Measurements from ENCODE around the gene NFATC2. TPM values are rescaled to one million over a fixed set of nuclear protein-coding genes. Genes with fewer than 3 reads are reported as not detected.

The NFATC2 gene
- total RNA-seq, 1 experiment from 2014 or later, result 0.61 TPM

DNA sequence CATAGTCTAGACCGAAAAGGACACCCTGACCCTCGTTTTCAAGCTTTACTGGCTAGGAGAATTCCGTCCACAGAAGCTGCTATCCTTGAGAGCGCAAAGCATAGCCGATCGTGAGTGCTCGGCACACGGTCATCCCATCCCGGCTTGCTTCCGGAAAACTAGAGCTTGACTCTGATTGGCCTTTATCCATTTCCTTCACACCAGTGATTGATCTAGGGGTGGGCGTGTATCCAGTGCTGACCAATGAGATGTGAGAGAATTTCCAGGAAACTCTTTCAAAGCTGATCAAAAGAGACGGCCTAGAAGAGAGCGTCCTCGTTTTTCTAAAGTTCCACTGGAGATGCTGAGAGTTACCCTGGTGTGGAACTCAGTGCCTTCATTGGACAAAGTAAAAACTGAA lies 41.0 kb upstream of the NFATC2 start:
- no peak for DNase-seq
- H3K18ac ChIP-seq (ENCODE audit: insufficient read length, low read depth, low read length), result no peak overlapping the region
- no peak overlapping the region for H4K5ac ChIP-seq (ENCODE audit: insufficient read length, low read depth, low read length)
- Mint-ChIP-seq H3K4me3 (no peak overlapping the region), H3K27me3 (ENCODE audit: low read depth) (peaks cover 18% of the 10 kb centered on the region), H3K27ac (no peak overlapping the region), H3K4me1 (no peaks in the 10 kb centered on the region), H3K9me3 (no peaks in the 10 kb centered on the region), H3K36me3 (ENCODE audit: insufficient read depth in 1 of 3, low read depth in 3 of 3) (no peaks in the 10 kb centered on the region)
- no peak overlapping the region for H4K91ac ChIP-seq (ENCODE audit: insufficient read length, low read depth, low read length)
- H2BK12ac ChIP-seq (ENCODE audit: insufficient read length, low read depth, low read length), result no peak overlapping the region
- no CpG with 5 or more reads among the region's 14 CpGs for WGBS (ENCODE audit: extremely low coverage, insufficient read length, low lambda C conversion rate)
- no peak overlapping the region for H3K9ac ChIP-seq (ENCODE audit: extremely low read depth, insufficient read length, low read length)
- no peak overlapping the region for H3K56ac ChIP-seq (ENCODE audit: insufficient read length, low read depth, low read length)
- no peaks in the 10 kb centered on the region for H3K79me1 ChIP-seq (ENCODE audit: insufficient read depth, low read depth, low read length, poor library complexity, severe bottlenecking)
- no peak overlapping the region for H4K8ac ChIP-seq (replicated peaks; ENCODE audit: insufficient read length, low read depth, low read length)
- H3K4me1 ChIP-seq (ENCODE audit: insufficient read depth, low read length), result no peaks in the 10 kb centered on the region
- no peaks in the 10 kb centered on the region for H3K27me3 ChIP-seq (ENCODE audit: insufficient read depth, low read length)
- H3K4me2 ChIP-seq (ENCODE audit: insufficient read depth, insufficient read length, low read length), result no peak overlapping the region
- H3K23me2 ChIP-seq (ENCODE audit: insufficient read length, low read depth, low read length, poor library complexity, severe bottlenecking), result no peaks in the 10 kb centered on the region
- no peak overlapping the region for H2AFZ ChIP-seq (ENCODE audit: low read length)
- no peak overlapping the region for H2BK15ac ChIP-seq (ENCODE audit: low read depth, low read length)
- no peaks in the 10 kb centered on the region for H4K20me1 ChIP-seq (ENCODE audit: control insufficient read depth, insufficient read depth, insufficient read length)
- H3K23ac ChIP-seq (ENCODE audit: insufficient read length, low read depth, low read length), result no peak overlapping the region
- no peaks in the 10 kb centered on the region for H3K9me3 ChIP-seq (ENCODE audit: control insufficient read depth, low read depth, low read length)
- H2AK5ac ChIP-seq (ENCODE audit: insufficient read length, low read length), result no peak overlapping the region
- no peak overlapping the region for H2BK120ac ChIP-seq (ENCODE audit: low read depth, low read length, poor library complexity, severe bottlenecking)
- TF ChIP-seq, protein P1, sequence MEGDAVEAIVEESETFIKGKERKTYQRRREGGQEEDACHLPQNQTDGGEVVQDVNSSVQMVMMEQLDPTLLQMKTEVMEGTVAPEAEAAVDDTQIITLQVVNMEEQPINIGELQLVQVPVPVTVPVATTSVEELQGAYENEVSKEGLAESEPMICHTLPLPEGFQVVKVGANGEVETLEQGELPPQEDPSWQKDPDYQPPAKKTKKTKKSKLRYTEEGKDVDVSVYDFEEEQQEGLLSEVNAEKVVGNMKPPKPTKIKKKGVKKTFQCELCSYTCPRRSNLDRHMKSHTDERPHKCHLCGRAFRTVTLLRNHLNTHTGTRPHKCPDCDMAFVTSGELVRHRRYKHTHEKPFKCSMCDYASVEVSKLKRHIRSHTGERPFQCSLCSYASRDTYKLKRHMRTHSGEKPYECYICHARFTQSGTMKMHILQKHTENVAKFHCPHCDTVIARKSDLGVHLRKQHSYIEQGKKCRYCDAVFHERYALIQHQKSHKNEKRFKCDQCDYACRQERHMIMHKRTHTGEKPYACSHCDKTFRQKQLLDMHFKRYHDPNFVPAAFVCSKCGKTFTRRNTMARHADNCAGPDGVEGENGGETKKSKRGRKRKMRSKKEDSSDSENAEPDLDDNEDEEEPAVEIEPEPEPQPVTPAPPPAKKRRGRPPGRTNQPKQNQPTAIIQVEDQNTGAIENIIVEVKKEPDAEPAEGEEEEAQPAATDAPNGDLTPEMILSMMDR (conservative IDR thresholded peaks at IDR 0.05), result no peak
- no peak overlapping the region for H3K4ac ChIP-seq (ENCODE audit: low read depth, low read length)
- H2BK5ac ChIP-seq (ENCODE audit: insufficient read length, low read length), result no peak overlapping the region
- no peaks in the 10 kb centered on the region for H3K79me2 ChIP-seq (ENCODE audit: insufficient read depth, low read length)
- no peak overlapping the region for H2BK20ac ChIP-seq (ENCODE audit: low read depth, low read length, poor library complexity, severe bottlenecking)
- H3K14ac ChIP-seq (ENCODE audit: insufficient read depth, low read length), result no peak overlapping the region
- no peak overlapping the region for H3T11ph ChIP-seq (ENCODE audit: low read length)
- no peak overlapping the region for H3K27ac ChIP-seq (ENCODE audit: insufficient read length, low read depth, low read length)
